C4-2B (cell line): ENCODE data around the gene ETV6.

ENCODE experiments used
- H3K27ac ChIP-seq: fragments of 450-650 bp; 2 replicates; pipeline ENCODE4 v1.5.1; 2017
- CTCF ChIP-seq: fragments of 450-650 bp; conservative IDR thresholded peaks from 2 replicates; pipeline ENCODE4 v1.5.1; 2017; ENCODE audit warnings: mild to moderate bottlenecking
- ZFX ChIP-seq: fragments of 450-650 bp; IDR thresholded peaks from 2 replicates; pipeline ENCODE4 v1.6.1; 2017

Gene ETV6

DNA sequence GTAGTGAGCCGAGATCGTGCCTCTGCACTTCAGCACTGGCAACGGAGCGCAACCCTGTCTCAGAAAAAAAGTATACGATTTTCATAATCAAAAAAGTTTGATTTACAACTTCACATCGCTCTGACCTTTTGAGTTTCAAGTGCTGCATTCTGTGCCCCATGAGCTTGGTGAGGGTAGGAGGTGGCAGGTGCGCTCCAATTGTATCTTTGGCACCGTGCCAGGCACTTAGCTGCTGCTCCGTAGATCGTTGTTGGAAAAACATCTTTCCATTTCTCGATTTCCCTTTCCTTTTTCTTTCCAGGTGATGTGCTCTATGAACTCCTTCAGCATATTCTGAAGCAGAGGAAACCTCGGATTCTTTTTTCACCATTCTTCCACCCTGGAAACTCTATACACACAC lies 203.7 kb downstream of the ETV6 start:
- TF ChIP-seq ZFX (no peak), CTCF (no peak)
- H3K27ac ChIP-seq, result no peak overlapping the region

GRCh38 chr12:11854011-11854499 lies 204.6 kb downstream of the ETV6 start:
- TF ChIP-seq CTCF (no peak), ZFX (no peak)
- no peak overlapping the region for H3K27ac ChIP-seq

DNA sequence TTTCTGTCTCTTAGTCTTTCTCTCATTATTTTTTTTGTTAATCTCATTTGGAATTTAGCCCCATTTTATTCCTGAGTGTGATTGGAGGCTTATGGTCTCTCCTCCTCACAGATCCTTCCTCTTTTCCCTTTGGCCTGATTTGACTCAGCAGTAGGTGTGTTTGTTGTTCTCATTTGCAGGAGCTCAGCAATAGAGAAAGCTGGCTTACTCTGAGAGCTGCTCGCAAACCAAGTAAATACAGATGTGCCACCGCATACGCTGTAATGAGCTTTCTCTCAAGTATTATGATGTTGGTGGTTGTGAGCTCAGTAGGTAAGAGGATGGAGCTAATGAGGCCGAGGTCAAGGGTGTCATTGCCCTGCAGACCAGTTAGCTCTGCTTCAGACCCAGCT lies 206.5 kb downstream of the ETV6 start:
- H3K27ac ChIP-seq, result no peak overlapping the region
- TF ChIP-seq CTCF (no peak), ZFX (no peak)

DNA sequence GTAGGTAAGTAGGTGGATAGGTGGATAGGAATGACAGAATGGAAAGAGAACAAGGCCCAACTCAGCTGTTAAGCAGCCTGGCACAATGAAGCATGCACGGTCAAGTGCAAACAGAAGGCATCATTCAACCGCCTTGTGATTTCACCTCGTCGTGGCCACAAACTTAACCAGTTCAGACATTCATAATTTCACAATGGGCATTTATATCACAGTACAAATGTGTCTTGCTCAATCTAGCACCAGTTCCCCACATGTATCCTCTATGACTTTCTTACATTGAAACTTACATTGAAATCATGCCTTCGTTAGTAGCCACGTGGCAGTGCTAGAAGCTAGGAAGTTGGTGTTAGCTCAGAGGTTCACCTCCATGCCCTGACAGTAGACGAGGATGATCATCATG lies 207.5 kb downstream of the ETV6 start:
- no peak overlapping the region for H3K27ac ChIP-seq
- TF ChIP-seq CTCF (no peak), ZFX (no peak)

GRCh38 chr12:11859705-11860425 lies 210.4 kb downstream of the ETV6 start:
- no peak for TF ChIP-seq ZFX
- TF ChIP-seq CTCF, result no peak
- H3K27ac ChIP-seq, result no peak overlapping the region

DNA sequence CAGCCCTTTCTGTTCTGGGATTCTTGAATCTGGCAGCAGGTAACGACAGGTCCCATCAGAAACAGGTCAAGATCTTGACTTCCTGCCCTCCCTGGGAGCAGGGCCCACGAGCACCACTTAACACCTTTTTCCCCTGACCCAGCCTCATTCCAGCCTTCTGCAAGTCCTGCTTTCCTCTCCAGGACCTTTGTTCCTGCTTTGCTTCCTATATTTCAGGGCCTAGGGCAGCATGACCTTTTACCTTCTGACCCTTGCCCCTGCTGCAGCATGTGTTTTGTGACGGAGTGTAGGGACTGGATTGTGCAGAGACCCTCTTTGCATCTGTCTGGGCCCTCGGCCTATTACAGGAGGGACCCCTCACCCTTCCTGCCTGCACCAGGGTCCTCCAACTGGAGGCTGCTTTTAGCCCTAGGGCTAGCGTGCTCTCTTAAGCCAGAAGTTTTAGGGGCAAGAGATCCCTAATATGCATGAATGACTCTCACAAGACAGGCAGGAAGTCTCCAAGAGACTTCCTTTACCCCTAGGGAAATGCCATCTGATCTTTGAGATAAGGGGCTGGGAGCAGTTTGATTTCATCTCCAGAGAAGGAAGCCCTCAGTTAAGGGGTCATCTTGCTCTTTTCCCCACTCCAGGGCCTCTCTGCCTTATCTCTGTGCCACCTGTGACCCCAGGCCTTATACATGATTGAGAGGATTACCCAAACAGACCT lies 211.8 kb downstream of the ETV6 start:
- no peak overlapping the region for H3K27ac ChIP-seq
- TF ChIP-seq ZFX (no peak), CTCF (no peak)

DNA sequence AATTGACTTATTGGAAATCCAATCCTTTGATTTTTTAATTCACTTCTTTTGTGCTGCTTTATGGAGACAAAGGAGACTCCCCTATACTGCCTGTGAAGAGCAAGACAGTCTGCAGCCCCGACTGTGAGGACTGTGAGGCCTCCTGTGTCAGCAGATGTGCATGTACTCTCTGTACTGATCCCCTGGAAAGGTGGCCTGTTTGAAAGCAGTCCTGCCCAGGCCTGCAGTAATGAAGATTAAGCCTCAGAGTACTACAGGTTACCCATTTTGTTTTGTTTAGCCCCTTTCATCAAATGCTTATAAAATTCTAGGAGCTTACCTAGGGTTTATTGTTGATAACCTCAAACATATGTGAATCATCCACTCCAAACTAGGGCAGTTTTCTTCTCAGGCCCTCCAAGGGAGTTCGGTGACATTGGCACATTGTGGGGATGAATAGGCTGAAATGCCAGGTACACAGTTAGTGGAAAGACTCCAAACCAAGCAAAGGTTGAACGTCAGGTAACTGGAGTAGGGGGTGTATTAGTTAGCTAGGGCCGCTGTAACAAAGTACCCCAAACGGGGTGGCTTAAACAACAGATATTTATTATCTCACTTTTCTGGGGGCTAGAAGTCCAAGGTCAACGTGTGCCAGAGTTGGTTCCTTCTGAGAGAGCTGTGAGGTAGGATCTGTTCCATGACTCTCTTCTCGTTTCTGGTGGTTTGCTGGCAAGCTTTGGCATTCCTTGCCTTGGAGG lies 212.6 kb downstream of the ETV6 start:
- no peak for TF ChIP-seq ZFX
- TF ChIP-seq CTCF, result no peak
- no peak overlapping the region for H3K27ac ChIP-seq
